ENCODE measurements around the gene ABCB6. TPM values are rescaled to one million over a fixed set of nuclear protein-coding genes. Genes with fewer than 3 reads are reported as not detected.
A peak's percentile ranks its signal among the peaks of the same experiment; 100 is the strongest.
"Not testable (repeated sequence)": the region's sequence is repeated elsewhere in the genome, so short reads cannot be mapped to it uniquely, and the experiment has no call there.

The ABCB6 gene
- 10 to 100 TPM in 2 of 3 donors, 1 to 10 TPM in 1; 6.7 to 21.3 (median 10.4) TPM for total RNA-seq
- long read RNA-seq, donor 1, transcript ABCB6-201 (19 exons, 3,045 nt): major isoform, 45 of 65 reads
- long read RNA-seq, donor 1, partial matches to known transcripts: 2 of 65 reads
- long read RNA-seq, donor 1, other reads (novel, unspliced or antisense): 16 of 65 reads
- long read RNA-seq, donor 2, transcript ABCB6-201 (19 exons, 3,045 nt): major isoform, 7 of 9 reads
- long read RNA-seq, donor 2, partial matches to known transcripts: 0 of 9 reads
- long read RNA-seq, donor 2, other reads (novel, unspliced or antisense): 1 of 9 reads

DNA sequence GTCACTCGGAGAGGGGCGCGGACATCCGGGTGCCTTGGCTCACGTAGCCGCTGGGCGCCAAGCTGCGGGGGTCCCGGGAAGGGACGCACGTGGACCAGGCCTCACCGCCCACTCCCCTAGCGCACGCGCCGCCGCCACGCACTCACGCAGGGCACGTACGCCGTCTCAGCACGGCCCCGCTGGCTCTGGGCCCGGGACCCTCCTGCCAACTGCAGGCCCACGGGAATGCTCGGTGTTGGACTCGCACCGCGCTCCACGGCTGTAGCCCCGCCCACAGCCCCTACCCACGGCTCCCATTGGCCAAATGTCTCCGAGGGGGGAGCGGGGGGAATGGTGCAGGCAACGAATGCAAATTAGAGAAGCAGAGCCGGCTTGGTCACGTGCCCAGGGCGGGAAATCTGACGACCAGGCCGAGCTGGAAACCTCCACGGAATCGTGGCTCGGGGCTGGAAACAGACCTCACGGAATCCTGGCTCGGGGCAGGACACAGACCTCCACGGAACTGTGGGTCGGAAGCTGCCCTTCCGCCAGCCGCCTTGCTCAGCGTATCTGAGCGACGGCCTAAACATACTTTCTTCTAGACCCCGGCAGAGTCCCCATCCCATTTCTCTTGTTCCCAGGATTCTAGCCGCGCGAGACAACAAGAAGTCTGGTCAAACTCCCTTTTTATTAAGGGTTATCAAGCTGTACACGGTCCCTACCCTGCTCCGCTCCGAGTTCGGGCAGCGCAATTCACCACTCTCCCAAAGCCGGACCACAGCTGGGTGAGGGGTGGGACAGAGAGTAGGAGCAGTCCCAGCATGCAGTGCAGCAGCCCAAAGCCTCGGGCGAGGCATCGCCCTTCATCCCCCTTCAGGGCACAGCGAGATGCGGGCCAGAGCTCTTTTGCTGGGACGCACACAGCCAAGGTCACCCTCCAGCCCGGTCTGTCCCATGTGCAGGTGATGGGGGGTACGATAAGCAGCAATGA, at the start of gene ABCB6:
Gene ABCB6 (minus strand): TSS at position 227 of the 970 bp plus-strand sequence. CDS start 285 bp downstream, outside the sequence.
- TF ChIP-seq, protein P1, sequence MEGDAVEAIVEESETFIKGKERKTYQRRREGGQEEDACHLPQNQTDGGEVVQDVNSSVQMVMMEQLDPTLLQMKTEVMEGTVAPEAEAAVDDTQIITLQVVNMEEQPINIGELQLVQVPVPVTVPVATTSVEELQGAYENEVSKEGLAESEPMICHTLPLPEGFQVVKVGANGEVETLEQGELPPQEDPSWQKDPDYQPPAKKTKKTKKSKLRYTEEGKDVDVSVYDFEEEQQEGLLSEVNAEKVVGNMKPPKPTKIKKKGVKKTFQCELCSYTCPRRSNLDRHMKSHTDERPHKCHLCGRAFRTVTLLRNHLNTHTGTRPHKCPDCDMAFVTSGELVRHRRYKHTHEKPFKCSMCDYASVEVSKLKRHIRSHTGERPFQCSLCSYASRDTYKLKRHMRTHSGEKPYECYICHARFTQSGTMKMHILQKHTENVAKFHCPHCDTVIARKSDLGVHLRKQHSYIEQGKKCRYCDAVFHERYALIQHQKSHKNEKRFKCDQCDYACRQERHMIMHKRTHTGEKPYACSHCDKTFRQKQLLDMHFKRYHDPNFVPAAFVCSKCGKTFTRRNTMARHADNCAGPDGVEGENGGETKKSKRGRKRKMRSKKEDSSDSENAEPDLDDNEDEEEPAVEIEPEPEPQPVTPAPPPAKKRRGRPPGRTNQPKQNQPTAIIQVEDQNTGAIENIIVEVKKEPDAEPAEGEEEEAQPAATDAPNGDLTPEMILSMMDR (IDR thresholded peaks at IDR 0.05): no peak
- intact Hi-C loops (cut with DNase I, micrococcal nuclease): loop anchor here in 1 of 2 donors (10.0 kb wide), 1 partner anchor 54 kb away; the partner anchor contains the start of gene NHEJ1
- H3K9me3 ChIP-seq: no peaks in the 10 kb centered on the region
- H3K4me3 ChIP-seq: peak within 1 kb of the TSS; percentile 17
- peak; percentile 87 for ATAC-seq
- H3K4me1 ChIP-seq (ENCODE audit: low read depth): peaks cover 26% of the 10 kb centered on the region
- H3K36me3 ChIP-seq (ENCODE audit: low read depth): peaks cover 6% of the 10 kb centered on the region
- peak; percentile 94 to 95 (median 95) for DNase-seq

DNA sequence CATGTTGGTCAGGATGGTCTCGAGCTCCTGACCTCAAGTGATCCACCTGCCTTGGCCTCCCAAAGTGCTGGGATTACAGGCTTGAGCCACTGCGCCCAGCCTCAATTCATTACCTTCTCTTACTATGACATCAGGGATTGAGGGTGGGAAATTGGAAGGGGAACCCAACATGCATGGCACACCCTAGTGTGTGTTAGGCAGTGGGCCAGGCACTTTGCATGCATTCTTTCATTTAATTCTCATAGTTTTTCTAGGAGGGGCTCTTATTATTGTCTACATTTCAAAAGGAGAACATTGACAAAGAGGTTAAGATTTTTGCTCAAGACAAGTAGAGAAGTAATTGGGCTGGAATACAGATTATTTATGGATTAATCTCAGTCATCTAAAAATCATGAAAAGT, 49.5 kb upstream of the ABCB6 start:
- no peaks in the 10 kb centered on the region for H3K36me3 ChIP-seq (ENCODE audit: low read depth)
- H3K4me1 ChIP-seq (ENCODE audit: low read depth): no peaks in the 10 kb centered on the region
- TF ChIP-seq, protein P1 (IDR thresholded peaks at IDR 0.05): no peak
- intact Hi-C loops (cut with DNase I, micrococcal nuclease): no loop called here
- ATAC-seq (no peak), DNase-seq (no peak)
- no peak overlapping the region for H3K4me3 ChIP-seq
- H3K9me3 ChIP-seq: no peaks in the 10 kb centered on the region

DNA sequence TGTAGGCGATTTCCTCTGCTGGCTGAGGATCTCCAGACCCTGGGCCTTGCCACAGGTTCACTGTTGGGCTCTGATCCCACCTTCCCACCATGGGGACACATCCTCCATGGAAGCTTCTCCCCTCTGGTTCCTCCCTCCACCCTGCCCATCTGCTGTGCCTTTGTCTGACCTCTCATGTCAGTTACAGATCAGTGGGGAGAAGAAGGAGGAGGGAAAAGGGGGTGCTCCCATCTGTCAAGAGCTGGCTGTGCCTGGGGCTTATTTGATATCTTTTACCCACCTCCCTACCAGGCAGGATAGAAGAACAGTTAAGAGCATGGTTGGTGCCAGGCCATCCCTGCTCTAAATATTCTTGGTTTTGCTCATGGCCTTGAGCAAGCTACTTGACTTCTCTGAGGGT, 48.1 kb upstream of the ABCB6 start:
- intact Hi-C loops (cut with DNase I, micrococcal nuclease): no loop called here
- ATAC-seq: no peak
- TF ChIP-seq, protein P1 (IDR thresholded peaks at IDR 0.05): no peak

DNA sequence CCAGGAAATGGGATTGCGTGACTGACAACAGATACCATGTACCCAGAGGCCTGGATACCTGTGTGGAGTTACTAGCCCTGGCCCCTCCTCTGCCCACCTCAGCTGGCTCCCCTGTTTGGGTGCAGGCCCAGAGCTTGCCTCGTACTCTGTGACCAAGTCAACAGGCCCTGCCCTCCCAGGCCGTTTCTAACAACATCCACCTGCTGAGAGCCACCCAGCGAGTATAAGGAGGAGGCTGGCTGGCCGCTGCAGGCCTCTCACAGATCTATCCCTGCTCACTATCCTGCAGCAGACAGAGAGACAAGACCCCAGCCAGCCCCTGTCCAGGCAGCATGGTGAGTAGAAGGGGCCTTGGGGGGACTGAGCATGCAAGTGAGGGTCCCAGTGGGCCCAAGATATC, 47.5 kb upstream of the ABCB6 start:
- TF ChIP-seq, protein P1 (IDR thresholded peaks at IDR 0.05): no peak
- ATAC-seq: no peak
- DNase-seq: no peak
- Histone ChIP-seq H3K9me3 (no peaks in the 10 kb centered on the region), H3K36me3 (ENCODE audit: low read depth) (no peaks in the 10 kb centered on the region), H3K4me1 (ENCODE audit: low read depth) (no peaks in the 10 kb centered on the region), H3K4me3 (no peak overlapping the region)
- intact Hi-C loops (cut with DNase I, micrococcal nuclease): no loop called here

More for the DNA sequence above, 48.1 kb upstream of the ABCB6 start:
- no peaks in the 10 kb centered on the region for H3K9me3 ChIP-seq
- no peaks in the 10 kb centered on the region for H3K36me3 ChIP-seq (ENCODE audit: low read depth)
- H3K4me3 ChIP-seq: no peak overlapping the region
- DNase-seq: no peak
- H3K4me1 ChIP-seq (ENCODE audit: low read depth): no peaks in the 10 kb centered on the region

- Histone ChIP-seq H3K9me3 (no peaks in the 10 kb centered on the region), H3K36me3 (ENCODE audit: low read depth) (no peaks in the 10 kb centered on the region), H3K4me3 (no peak overlapping the region), H3K4me1 (ENCODE audit: low read depth) (no peaks in the 10 kb centered on the region)
- intact Hi-C loops (cut with DNase I, micrococcal nuclease): no loop called here
- no peak for ATAC-seq
- DNase-seq: no peak
- TF ChIP-seq, protein P1 (IDR thresholded peaks at IDR 0.05): no peak
Measured at GRCh38 chr2:219261024-219261855, 42.5 kb upstream of the ABCB6 start.

DNA sequence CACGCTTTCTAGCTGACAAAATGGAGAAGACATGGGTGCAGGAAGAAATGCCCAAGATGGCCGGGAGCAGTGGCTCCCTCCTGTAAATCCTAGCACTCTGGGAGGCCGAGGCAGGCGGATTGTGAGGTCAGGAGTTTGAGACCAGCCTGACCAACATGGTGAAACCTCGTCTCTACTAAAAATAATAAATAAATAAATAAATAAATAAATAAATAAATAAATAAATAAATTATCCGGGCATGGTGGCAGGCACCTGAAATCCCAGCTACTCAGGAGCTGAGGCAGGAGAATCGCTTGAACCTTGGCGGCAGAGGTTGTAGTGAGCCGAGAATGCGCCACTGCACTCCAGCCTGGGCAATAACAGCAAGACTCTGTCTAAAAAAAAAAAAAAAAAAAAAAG, 40.2 kb upstream of the ABCB6 start:
- H3K36me3 ChIP-seq (ENCODE audit: low read depth); DNase-seq; intact Hi-C loops (cut with DNase I, micrococcal nuclease); ATAC-seq; H3K4me1 ChIP-seq (ENCODE audit: low read depth); H3K9me3 ChIP-seq; H3K4me3 ChIP-seq: not testable (repeated sequence)

Measured in mucosa of descending colon (tissue), 3 donors.